Measurements from ENCODE around the gene LCN1.

- TF ChIP-seq CTCF (IDR thresholded peaks at IDR 0.05; ENCODE audit: extremely low read depth in 1 of 2, insufficient read depth in 1 of 2, low read depth in 1 of 2, low read length in 2 of 2) (no peak), MAX (IDR thresholded peaks at IDR 0.05; ENCODE audit: insufficient read depth, insufficient read length) (no peak), POLR2A (IDR thresholded peaks at IDR 0.05; ENCODE audit: low read depth, low read length) (no peak), EZH2 (IDR thresholded peaks at IDR 0.05; ENCODE audit: borderline replicate concordance, low read depth, low read length, severe bottlenecking) (no peak)
These were observed 4.2 kb downstream of the LCN1 start for GRCh38 chr9:135525241-135526088.
